A673 (cell line): ENCODE measurements around the gene FKBP8. TPM values are rescaled to one million over a fixed set of nuclear protein-coding genes. Genes with fewer than 3 reads are reported as not detected.
"Not testable (repeated sequence)": the region's sequence is repeated elsewhere in the genome, so short reads cannot be mapped to it uniquely, and the experiment has no call there.

Experiments used
- Bru-seq: library from RNA; stranded (reverse); fragments of 400-500 nt; gene quantifications from one replicate; lab custom pipeline; 2021; lab: Mats Ljungman, UMichigan
- BruChase-seq, 2 experiments: library from RNA; stranded (reverse); fragments of 400-500 nt; gene quantifications; one replicate each; lab custom pipeline; 2021; lab: Mats Ljungman, UMichigan
- BruUV-seq: library from RNA; stranded (reverse); fragments of 400-500 nt; replicated peaks from 2 replicates; lab custom pipeline; 2021; lab: Mats Ljungman, UMichigan
- CTCF ChIA-PET: fragments of 300-600 bp; sonication (Branson Sonifier 250); formaldehyde crosslinking; loops from one replicate; lab custom pipeline; 2022; ENCODE audit warnings: antibody characterized with exemption; lab: Charles Lee
- POLR2A ChIA-PET: fragments of 300-600 bp; sonication (Branson Sonifier 250); formaldehyde crosslinking; loops from one replicate; lab custom pipeline; 2022; ENCODE audit warnings: antibody characterized with exemption; ENCODE audit not compliant: low non-redundant PET; lab: Charles Lee
- DNase-seq: peaks from one replicate; pipeline ENCODE4 v3.0.0-alpha.2; 2015; ENCODE audit warnings: low spot score
- H3K27ac ChIP-seq: fragments of 200-600 bp; sonication (generic); 2 replicates; pipeline ENCODE4 v1.5.1; 2016; ENCODE audit warnings: mixed run types, low read depth, mild to moderate bottlenecking, mixed read lengths, antibody characterized with exemption, low read length; ENCODE audit not compliant: poor library complexity, severe bottlenecking
- H3K27me3 ChIP-seq: fragments of 200-600 bp; sonication (generic); replicated peaks from 2 replicates; pipeline ENCODE4 v1.6.1; 2017; ENCODE audit warnings: mixed run types, low read depth, mild to moderate bottlenecking, mixed read lengths, antibody characterized with exemption, low read length; ENCODE audit not compliant: insufficient read depth, poor library complexity
- H3K36me3 ChIP-seq: fragments of 200-600 bp; sonication (generic); 2 replicates; pipeline ENCODE4 v1.6.1; 2016; ENCODE audit warnings: mixed run types, mild to moderate bottlenecking, mixed read lengths, antibody characterized with exemption, low read length; ENCODE audit not compliant: insufficient read depth, poor library complexity, severe bottlenecking
- H3K4me1 ChIP-seq: fragments of 200-600 bp; sonication (generic); 2 replicates; pipeline ENCODE4 v1.6.1; 2017; ENCODE audit warnings: mixed run types, mild to moderate bottlenecking, mixed read lengths, antibody characterized with exemption, low read length; ENCODE audit not compliant: insufficient read depth, poor library complexity, severe bottlenecking
- H3K4me3 ChIP-seq: fragments of 200-600 bp; sonication (generic); 2 replicates; pipeline ENCODE4 v1.5.1; 2016; ENCODE audit warnings: low read depth, mixed run types, mild to moderate bottlenecking, mixed read lengths, low read length; ENCODE audit not compliant: poor library complexity, severe bottlenecking
- H3K9me3 ChIP-seq: fragments of 200-600 bp; sonication (generic); 2 replicates; pipeline ENCODE4 v1.6.1; 2016; ENCODE audit warnings: mixed run types, low read depth, mild to moderate bottlenecking, mixed read lengths, antibody characterized with exemption, low read length; ENCODE audit not compliant: poor library complexity, severe bottlenecking
- EZH2 ChIP-seq: fragments of 200-600 bp; sonication (generic); IDR thresholded peaks from 2 replicates; pipeline ENCODE4 v1.6.1; 2017; ENCODE audit warnings: borderline replicate concordance, low read depth, mild to moderate bottlenecking, mixed read lengths, antibody characterized with exemption, low read length; ENCODE audit not compliant: poor library complexity, severe bottlenecking
- intact Hi-C: fragments of 100-400 bp; cut with micrococcal nuclease; formaldehyde crosslinking; loops from one replicate; pipeline ENCODE4 v1.10.0; 2022; ENCODE audit not compliant: unreplicated experiment
- long read RNA-seq: library from polyadenylated mRNA; stranded (forward); transcript quantifications from one replicate; pipeline ENCODE4 v2.0.0, GENCODE V29; 2022
- total RNA-seq: library from RNA; stranded (reverse); gene quantifications from 2 replicates; pipeline ENCODE4 v1.2.3, GENCODE V29; 2021
- TF ChIP-seq, protein P1 (sequence below): fragments of 300-800, 200-600 bp; sonication (generic); conservative IDR thresholded peaks from 2 replicates; pipeline ENCODE4 v1.5.1; 2017; ENCODE audit warnings: low read depth, mild to moderate bottlenecking, antibody characterized with exemption, low read length, moderate library complexity, mixed read lengths

The FKBP8 gene
- 210 and 245 TPM in 2 replicates for total RNA-seq
- percentile 65 among the genes with signal in this experiment for Bru-seq, nascent RNA
- percentile 67 among the genes with signal in this experiment for BruChase-seq, experiment 1, labeled RNA remaining after a 2-hour chase
- BruChase-seq, experiment 2, labeled RNA remaining after a 6-hour chase, result percentile 77 among the genes with signal in this experiment
- long read RNA-seq, transcript FKBP8-202 (6 exons, 1,292 nt), result minor isoform, 14 of 884 reads
- long read RNA-seq, transcript FKBP8-201 (9 exons, 1,710 nt), result minor isoform, 218 of 884 reads
- long read RNA-seq, transcript FKBP8-213 (9 exons, 1,849 nt), result major isoform, 520 of 884 reads
- long read RNA-seq, transcript FKBP8-209 (9 exons, 1,781 nt), result minor isoform, 18 of 884 reads
- long read RNA-seq, partial matches to known transcripts, result 58 of 884 reads
- long read RNA-seq, other reads (novel, unspliced or antisense), result 56 of 884 reads

DNA sequence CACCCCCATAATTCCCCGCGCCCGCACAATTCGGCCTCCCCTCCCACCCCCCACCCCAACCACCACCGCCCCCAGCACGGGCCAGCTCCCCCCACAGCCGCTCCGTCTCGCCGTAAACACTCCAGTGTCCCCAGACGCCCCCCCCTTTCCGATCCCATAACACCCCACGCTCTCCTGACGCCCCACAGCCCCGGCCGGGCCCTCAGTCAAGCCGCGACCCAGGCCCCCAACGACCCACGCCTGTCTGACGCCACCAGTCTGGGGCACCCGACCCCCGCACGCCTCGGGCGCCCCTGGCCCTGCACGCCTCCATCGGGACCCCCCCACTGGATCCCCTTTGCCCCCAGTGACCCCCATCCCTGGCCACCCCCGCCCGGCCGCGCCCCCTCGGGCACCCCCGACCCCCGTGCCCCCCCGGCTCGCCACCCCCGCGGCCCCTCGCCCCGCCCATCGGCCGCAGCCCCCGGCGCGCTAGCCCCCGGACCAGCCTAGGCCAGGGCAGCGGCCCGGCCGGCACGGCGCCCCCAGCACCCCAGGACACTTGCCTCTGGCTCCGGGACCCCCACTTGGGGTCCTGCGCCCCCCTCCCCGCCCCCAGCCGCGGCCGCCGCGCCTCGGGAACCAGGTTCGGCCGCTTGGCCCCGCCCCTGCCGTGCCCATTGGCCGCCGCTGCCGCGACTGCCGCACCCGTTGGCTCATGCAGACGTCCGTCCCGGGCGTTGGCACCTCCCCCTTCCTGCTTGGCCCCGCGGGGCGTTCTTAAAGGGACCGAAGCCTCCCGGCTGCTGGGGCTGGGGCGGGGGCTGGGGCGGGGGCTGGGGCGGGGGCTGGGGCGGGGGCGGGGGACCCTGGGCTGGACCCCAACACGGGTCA, at the start of gene FKBP8:
TSS of gene FKBP8 (minus strand) at position 633 of the 873 bp plus-strand sequence. CDS start 1,603 bp downstream, outside the sequence.
- no TSS peak for BruUV-seq
- H3K27ac ChIP-seq, result peak within 1 kb of the TSS; percentile 72
- intact Hi-C loops, result no loop called here

GRCh38 chr19:18592732-18593131, 49.4 kb upstream of the FKBP8 start:
- DNase-seq, BruUV-seq, POLR2A ChIA-PET, H3K27me3 ChIP-seq, H3K4me3 ChIP-seq, H3K9me3 ChIP-seq: not testable (repeated sequence)
- intact Hi-C loops, result loop anchor here (5.0 to 10.0 kb wide), 4 partner anchors 85 to 325 kb away; partner anchors contain the start of genes COPE and DDX49
- Histone ChIP-seq H3K36me3 (peaks cover 21% of the 10 kb centered on the region), H3K4me1 (peaks cover 61% of the 10 kb centered on the region), H3K27ac (peak overlapping the region; percentile 41)
- CTCF ChIA-PET, result interaction anchor here (0.6 to 0.7 kb wide), 2 partner anchors 21 to 80 kb away, joined by 3 read pairs; partner anchors contain the start of gene UBA52

More for the DNA sequence above, at the start of gene FKBP8:
- Histone ChIP-seq H3K4me1 (peaks cover 10% of the 10 kb centered on the region), H3K27me3 (no peaks in the 10 kb centered on the region), H3K9me3 (no peaks in the 10 kb centered on the region), H3K4me3 (peak within 1 kb of the TSS; percentile 56), H3K36me3 (peaks cover 29% of the 10 kb centered on the region)
- TF ChIP-seq, protein P1, sequence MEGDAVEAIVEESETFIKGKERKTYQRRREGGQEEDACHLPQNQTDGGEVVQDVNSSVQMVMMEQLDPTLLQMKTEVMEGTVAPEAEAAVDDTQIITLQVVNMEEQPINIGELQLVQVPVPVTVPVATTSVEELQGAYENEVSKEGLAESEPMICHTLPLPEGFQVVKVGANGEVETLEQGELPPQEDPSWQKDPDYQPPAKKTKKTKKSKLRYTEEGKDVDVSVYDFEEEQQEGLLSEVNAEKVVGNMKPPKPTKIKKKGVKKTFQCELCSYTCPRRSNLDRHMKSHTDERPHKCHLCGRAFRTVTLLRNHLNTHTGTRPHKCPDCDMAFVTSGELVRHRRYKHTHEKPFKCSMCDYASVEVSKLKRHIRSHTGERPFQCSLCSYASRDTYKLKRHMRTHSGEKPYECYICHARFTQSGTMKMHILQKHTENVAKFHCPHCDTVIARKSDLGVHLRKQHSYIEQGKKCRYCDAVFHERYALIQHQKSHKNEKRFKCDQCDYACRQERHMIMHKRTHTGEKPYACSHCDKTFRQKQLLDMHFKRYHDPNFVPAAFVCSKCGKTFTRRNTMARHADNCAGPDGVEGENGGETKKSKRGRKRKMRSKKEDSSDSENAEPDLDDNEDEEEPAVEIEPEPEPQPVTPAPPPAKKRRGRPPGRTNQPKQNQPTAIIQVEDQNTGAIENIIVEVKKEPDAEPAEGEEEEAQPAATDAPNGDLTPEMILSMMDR, result no peak
- no peak for TF ChIP-seq EZH2
- POLR2A ChIA-PET, result no interaction called here
- CTCF ChIA-PET, result interaction anchor here (0.5 kb wide), 1 partner anchor 15 kb away, joined by 6 read pairs; no protein-coding TSS in a partner anchor
- DNase-seq, result peak; percentile 94

DNA sequence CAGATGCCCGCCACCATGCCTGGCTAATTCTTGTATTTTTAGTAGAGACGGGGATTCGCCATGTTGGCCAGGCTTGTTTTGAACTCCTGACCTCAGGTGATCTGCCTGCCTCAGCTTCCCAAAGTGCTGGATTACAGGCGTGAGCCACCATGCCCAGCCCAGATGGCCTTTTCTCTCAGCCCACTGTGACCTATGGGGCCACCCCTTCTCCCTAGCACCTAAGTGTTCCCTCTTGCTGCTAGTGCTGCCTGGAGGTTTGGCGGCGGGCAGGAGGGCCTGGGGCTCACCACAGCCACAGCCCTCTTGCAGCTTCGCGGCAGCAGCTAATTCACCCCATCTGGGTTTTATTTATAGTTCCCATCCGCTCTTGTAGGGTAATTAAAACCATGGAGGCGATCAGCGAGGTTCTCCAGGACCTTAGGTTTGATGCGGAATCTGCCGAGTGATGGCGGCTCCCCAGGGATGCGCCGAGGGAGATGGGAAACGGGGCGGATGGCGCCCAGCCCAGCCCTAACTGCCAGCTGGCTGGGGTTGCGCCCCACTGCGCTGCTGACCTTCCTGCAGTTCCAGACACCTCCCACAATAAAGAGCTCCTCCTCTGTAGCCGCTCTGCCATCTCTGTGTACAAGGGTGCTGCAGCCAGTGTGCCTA, 48.5 kb upstream of the FKBP8 start:
- no TSS peak for BruUV-seq

More for the DNA sequence above, 48.5 kb upstream of the FKBP8 start:
- intact Hi-C loops, result loop anchor here (5.0 to 10.0 kb wide), 4 partner anchors 85 to 325 kb away; partner anchors contain the start of genes COPE and DDX49
- H3K4me3 ChIP-seq, result no peak overlapping the region
- H3K27me3 ChIP-seq, result no peaks in the 10 kb centered on the region
- ChIA-PET CTCF (no interaction called here), POLR2A (no interaction called here)
- peak overlapping the region; percentile 53 for H3K27ac ChIP-seq
- TF ChIP-seq EZH2, result no peak
- TF ChIP-seq, protein P1, result no peak
- peaks cover 54% of the 10 kb centered on the region for H3K4me1 ChIP-seq
- no peaks in the 10 kb centered on the region for H3K9me3 ChIP-seq
- peak; percentile 80 for DNase-seq
- H3K36me3 ChIP-seq, result peaks cover 21% of the 10 kb centered on the region
